Fibroblast of upper back skin (primary cell): ENCODE results near the gene SLITRK1.
A peak's percentile ranks its signal among the peaks of the same experiment; 100 is the strongest.

Experiments
- DNase-seq: peaks from one replicate; pipeline ENCODE4 v3.0.0-alpha.2; 2013

Gene SLITRK1

GRCh38 chr13:83865161-83866137 lies 16.8 kb downstream of the SLITRK1 start:
- DNase-seq = no peak

- DNase-seq = no peak
These were observed 28.5 kb downstream of the SLITRK1 start for GRCh38 chr13:83853771-83854170.

- DNase-seq = peak; percentile 90
These were observed 37.2 kb downstream of the SLITRK1 start for GRCh38 chr13:83845106-83845505.

GRCh38 chr13:83839146-83839545 lies 43.1 kb downstream of the SLITRK1 start:
- no peak for DNase-seq

- no peak for DNase-seq
These were observed 50.5 kb downstream of the SLITRK1 start for GRCh38 chr13:83831796-83832195.

- DNase-seq = peak; percentile 16
These were observed 52.5 kb downstream of the SLITRK1 start for GRCh38 chr13:83829810-83830209.

GRCh38 chr13:83827338-83827737 lies 54.9 kb downstream of the SLITRK1 start:
- no peak for DNase-seq
